ENCODE data around the gene GLCE.
"Not testable (repeated sequence)": the region's sequence is repeated elsewhere in the genome, so short reads cannot be mapped to it uniquely, and the experiment has no call there.

Gene GLCE

DNA sequence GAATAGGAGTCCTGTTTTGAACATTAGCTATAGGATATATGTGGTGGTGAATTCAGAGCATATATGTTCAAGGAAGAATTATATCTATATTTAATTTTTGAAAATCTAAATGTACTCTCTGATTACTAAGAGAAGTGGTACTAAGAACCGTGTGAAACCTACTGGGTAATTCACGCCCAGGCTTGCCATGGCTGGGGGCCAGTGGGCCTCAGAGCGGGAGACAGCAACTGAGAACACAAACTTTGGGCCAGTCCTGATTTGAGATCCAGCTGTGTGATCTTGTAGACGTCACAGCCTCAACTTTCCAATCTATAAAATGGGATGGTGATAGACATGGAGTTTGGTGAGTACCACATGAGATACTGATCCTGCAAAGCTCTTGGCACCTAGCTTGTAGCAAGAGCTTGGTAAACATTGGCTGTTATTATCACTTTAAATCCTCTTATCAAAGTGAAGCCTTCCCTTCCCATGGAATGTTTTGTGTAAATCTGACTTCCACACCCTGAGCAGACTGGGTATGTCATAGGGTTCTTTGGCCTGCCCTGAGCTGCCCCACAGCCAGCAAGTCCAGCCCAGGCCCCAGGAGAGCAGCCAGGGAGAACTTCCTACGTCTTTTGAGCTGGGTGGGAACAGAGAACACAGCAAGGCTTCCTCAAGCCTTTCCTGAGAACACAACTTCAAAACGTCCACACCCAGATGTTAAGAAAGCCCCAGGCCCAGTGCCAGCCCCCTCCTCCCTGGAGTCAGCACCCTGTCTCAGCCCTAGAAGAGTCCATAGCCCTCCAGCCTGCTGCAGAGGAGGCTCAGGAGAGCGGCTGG lies 130.1 kb downstream of the GLCE start:
- Histone ChIP-seq H3K4me1 (ENCODE audit: control insufficient read depth in 2 of 2, insufficient read depth in 1 of 2, low read depth in 1 of 2, low read length in 2 of 2) (peaks cover 0 to 3% of the 10 kb centered on the region in 2 donors), H3K4me2 (ENCODE audit: insufficient read depth, low read length, poor library complexity, severe bottlenecking) (no peak overlapping the region), H2AFZ (ENCODE audit: low read length) (no peak overlapping the region), H2BK120ac (ENCODE audit: low read depth, low read length) (no peak overlapping the region), H3K9me3 (replicated peaks in 1 of 2; ENCODE audit: control insufficient read depth in 2 of 2, insufficient read depth in 1 of 2, low read depth in 1 of 2, low read length in 2 of 2) (no peaks in the 10 kb centered on the region), H2BK12ac (ENCODE audit: low read length) (no peak overlapping the region), H4K8ac (ENCODE audit: low read depth, low read length) (no peak overlapping the region), H3K4ac (ENCODE audit: low read length) (no peak overlapping the region), H3K27me3 (ENCODE audit: control insufficient read depth in 3 of 3, insufficient read depth in 3 of 3, low read depth in 1 of 3, low read length in 3 of 3) (peaks cover 0 to 53% (median 0%) of the 10 kb centered on the region in 3 experiments), H3K79me1 (ENCODE audit: low read depth, low read length) (no peaks in the 10 kb centered on the region), H3K27ac (replicated peaks; ENCODE audit: low read length) (no peak overlapping the region), H4K91ac (ENCODE audit: low read depth, low read length, poor library complexity) (no peak overlapping the region), H2BK15ac (ENCODE audit: low read length) (no peak overlapping the region), H3K36me3 (replicated peaks in 1 of 2; ENCODE audit: control insufficient read depth in 2 of 2, insufficient read depth in 2 of 2, low read length in 2 of 2) (no peaks in the 10 kb centered on the region), H2BK5ac (ENCODE audit: low read length) (no peak overlapping the region), H3K18ac (ENCODE audit: low read length) (no peak overlapping the region), H2AK5ac (ENCODE audit: low read depth, low read length) (no peak overlapping the region), H3K14ac (ENCODE audit: low read length) (no peak overlapping the region), H3K9ac (ENCODE audit: low read depth, low read length, poor library complexity) (no peak overlapping the region), H3K23ac (ENCODE audit: low read depth, low read length, poor library complexity) (no peak overlapping the region), H3K4me3 (ENCODE audit: low read length in 2 of 2) (no peak overlapping the region)
- no peak for DNase-seq (ENCODE audit: low spot score)
- no CpG with 5 or more reads among the region's 7 CpGs for WGBS, 2 donors (ENCODE audit: extremely low coverage in 2 of 2, insufficient read length in 2 of 2, insufficient replicate concordance in 1 of 2)

DNA sequence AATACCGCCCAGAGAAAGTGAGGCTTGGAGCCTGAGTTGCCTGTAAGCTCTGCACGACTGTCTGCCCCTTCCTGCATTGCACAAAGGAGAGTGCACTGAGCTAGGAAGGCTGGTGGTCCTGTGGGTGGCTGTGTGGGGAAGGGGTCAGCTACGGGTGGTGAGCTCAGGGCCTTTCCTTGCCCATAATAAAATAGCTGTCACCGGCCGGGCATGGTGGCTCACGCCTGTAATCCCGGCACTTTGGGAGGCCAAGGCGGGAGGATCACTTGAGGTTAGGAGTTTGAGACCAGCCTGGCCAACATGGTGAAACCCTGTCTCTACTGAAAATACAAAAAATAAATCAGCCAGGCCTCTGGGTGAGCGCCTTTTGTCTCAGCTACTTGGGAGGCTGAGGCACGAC lies 131.2 kb downstream of the GLCE start:
- H2BK5ac ChIP-seq (ENCODE audit: low read length); H3K23ac ChIP-seq (ENCODE audit: low read depth, low read length, poor library complexity): not testable (repeated sequence)
- WGBS, 2 donors (ENCODE audit: extremely low coverage in 2 of 2, insufficient read length in 2 of 2, insufficient replicate concordance in 1 of 2): no CpG with 5 or more reads among the region's 10 CpGs

DNA sequence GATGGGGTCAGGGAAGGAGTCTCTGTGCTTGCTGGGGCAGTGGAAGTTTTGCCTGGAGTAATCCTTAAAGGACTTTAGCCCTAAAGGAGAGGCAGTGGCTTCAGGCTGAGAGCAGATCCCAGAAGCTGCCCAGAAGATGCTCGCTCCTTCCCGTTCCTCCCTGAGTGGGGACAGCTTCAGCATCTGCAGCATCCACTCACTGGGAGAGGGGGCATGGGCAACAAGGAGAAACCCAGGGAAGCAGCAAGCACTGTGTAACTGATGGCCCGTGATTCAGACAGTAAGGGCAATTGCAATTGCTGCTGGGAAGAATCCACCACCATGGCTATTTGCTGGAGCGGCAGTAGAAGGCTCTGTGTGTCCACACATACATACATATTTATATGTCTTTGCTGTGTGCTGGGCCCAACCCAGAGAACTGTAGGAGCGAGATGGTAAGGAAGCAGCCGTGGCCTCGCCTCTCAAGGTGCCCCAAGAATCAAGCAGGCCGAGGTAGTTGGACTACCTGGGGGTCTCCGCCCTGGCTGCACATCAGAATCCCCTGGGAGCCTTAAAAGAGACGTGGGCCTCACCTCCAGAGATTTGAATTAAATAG lies 132.5 kb downstream of the GLCE start:
- H2BK12ac ChIP-seq (ENCODE audit: low read length): no peak overlapping the region
- peaks cover 0 to 75% (median 10%) of the 10 kb centered on the region in 3 experiments for H3K27me3 ChIP-seq (ENCODE audit: control insufficient read depth in 3 of 3, insufficient read depth in 3 of 3, low read depth in 1 of 3, low read length in 3 of 3)

More for the DNA sequence above, 131.2 kb downstream of the GLCE start:
- not testable (repeated sequence) for H3K9ac ChIP-seq (ENCODE audit: low read depth, low read length, poor library complexity); H3K9me3 ChIP-seq (replicated peaks in 1 of 2; ENCODE audit: control insufficient read depth in 2 of 2, insufficient read depth in 1 of 2, low read depth in 1 of 2, low read length in 2 of 2); H2AK5ac ChIP-seq (ENCODE audit: low read depth, low read length); H2BK15ac ChIP-seq (ENCODE audit: low read length); H2BK120ac ChIP-seq (ENCODE audit: low read depth, low read length); H2AFZ ChIP-seq (ENCODE audit: low read length); H3K18ac ChIP-seq (ENCODE audit: low read length); H4K8ac ChIP-seq (ENCODE audit: low read depth, low read length); DNase-seq (ENCODE audit: low spot score); H3K4ac ChIP-seq (ENCODE audit: low read length); H3K79me1 ChIP-seq (ENCODE audit: low read depth, low read length); H3K4me1 ChIP-seq (ENCODE audit: control insufficient read depth in 2 of 2, insufficient read depth in 1 of 2, low read depth in 1 of 2, low read length in 2 of 2); H2BK12ac ChIP-seq (ENCODE audit: low read length); H3K4me3 ChIP-seq (ENCODE audit: low read length in 2 of 2); H4K91ac ChIP-seq (ENCODE audit: low read depth, low read length, poor library complexity); H3K36me3 ChIP-seq (replicated peaks in 1 of 2; ENCODE audit: control insufficient read depth in 2 of 2, insufficient read depth in 2 of 2, low read length in 2 of 2); H3K14ac ChIP-seq (ENCODE audit: low read length); H3K4me2 ChIP-seq (ENCODE audit: insufficient read depth, low read length, poor library complexity, severe bottlenecking); H3K27ac ChIP-seq (replicated peaks; ENCODE audit: low read length)
- peaks cover 0 to 63% (median 2%) of the 10 kb centered on the region in 3 experiments for H3K27me3 ChIP-seq (ENCODE audit: control insufficient read depth in 3 of 3, insufficient read depth in 3 of 3, low read depth in 1 of 3, low read length in 3 of 3)

More for the DNA sequence above, 132.5 kb downstream of the GLCE start:
- no CpG with 5 or more reads among the region's 10 CpGs for WGBS, 2 donors (ENCODE audit: extremely low coverage in 2 of 2, insufficient read length in 2 of 2, insufficient replicate concordance in 1 of 2)
- no peak overlapping the region for H3K23ac ChIP-seq (ENCODE audit: low read depth, low read length, poor library complexity)
- H3K14ac ChIP-seq (ENCODE audit: low read length): no peak overlapping the region
- H3K9ac ChIP-seq (ENCODE audit: low read depth, low read length, poor library complexity): no peak overlapping the region
- no peaks in the 10 kb centered on the region for H3K9me3 ChIP-seq (replicated peaks in 1 of 2; ENCODE audit: control insufficient read depth in 2 of 2, insufficient read depth in 1 of 2, low read depth in 1 of 2, low read length in 2 of 2)
- H3K4me2 ChIP-seq (ENCODE audit: insufficient read depth, low read length, poor library complexity, severe bottlenecking): no peak overlapping the region
- H4K91ac ChIP-seq (ENCODE audit: low read depth, low read length, poor library complexity): no peak overlapping the region
- H3K27ac ChIP-seq (replicated peaks; ENCODE audit: low read length): no peak overlapping the region
- no peak for DNase-seq (ENCODE audit: low spot score)
- no peak overlapping the region for H3K18ac ChIP-seq (ENCODE audit: low read length)
- no peak overlapping the region for H4K8ac ChIP-seq (ENCODE audit: low read depth, low read length)
- H2BK5ac ChIP-seq (ENCODE audit: low read length): no peak overlapping the region
- H2AK5ac ChIP-seq (ENCODE audit: low read depth, low read length): no peak overlapping the region
- no peak overlapping the region for H2BK120ac ChIP-seq (ENCODE audit: low read depth, low read length)
- peaks cover 0 to 3% of the 10 kb centered on the region in 2 donors for H3K4me1 ChIP-seq (ENCODE audit: control insufficient read depth in 2 of 2, insufficient read depth in 1 of 2, low read depth in 1 of 2, low read length in 2 of 2)
- H3K4me3 ChIP-seq (ENCODE audit: low read length in 2 of 2): no peak overlapping the region
- H3K4ac ChIP-seq (ENCODE audit: low read length): no peak overlapping the region
- H2AFZ ChIP-seq (ENCODE audit: low read length): no peak overlapping the region
- no peaks in the 10 kb centered on the region for H3K79me1 ChIP-seq (ENCODE audit: low read depth, low read length)
- H3K36me3 ChIP-seq (replicated peaks in 1 of 2; ENCODE audit: control insufficient read depth in 2 of 2, insufficient read depth in 2 of 2, low read length in 2 of 2): no peaks in the 10 kb centered on the region
- H2BK15ac ChIP-seq (ENCODE audit: low read length): no peak overlapping the region

Measured in neuronal stem cell (in vitro differentiated cells).